ENCODE data around the gene NYNRIN. TPM values are rescaled to one million over a fixed set of nuclear protein-coding genes. Genes with fewer than 3 reads are reported as not detected.

NYNRIN gene
- total RNA-seq, 1 experiment from 2014 or later, result 0.27 TPM

- TF ChIP-seq SIN3A (IDR thresholded peaks at IDR 0.05; ENCODE audit: low read depth), result no peak
- TF ChIP-seq, protein P1, sequence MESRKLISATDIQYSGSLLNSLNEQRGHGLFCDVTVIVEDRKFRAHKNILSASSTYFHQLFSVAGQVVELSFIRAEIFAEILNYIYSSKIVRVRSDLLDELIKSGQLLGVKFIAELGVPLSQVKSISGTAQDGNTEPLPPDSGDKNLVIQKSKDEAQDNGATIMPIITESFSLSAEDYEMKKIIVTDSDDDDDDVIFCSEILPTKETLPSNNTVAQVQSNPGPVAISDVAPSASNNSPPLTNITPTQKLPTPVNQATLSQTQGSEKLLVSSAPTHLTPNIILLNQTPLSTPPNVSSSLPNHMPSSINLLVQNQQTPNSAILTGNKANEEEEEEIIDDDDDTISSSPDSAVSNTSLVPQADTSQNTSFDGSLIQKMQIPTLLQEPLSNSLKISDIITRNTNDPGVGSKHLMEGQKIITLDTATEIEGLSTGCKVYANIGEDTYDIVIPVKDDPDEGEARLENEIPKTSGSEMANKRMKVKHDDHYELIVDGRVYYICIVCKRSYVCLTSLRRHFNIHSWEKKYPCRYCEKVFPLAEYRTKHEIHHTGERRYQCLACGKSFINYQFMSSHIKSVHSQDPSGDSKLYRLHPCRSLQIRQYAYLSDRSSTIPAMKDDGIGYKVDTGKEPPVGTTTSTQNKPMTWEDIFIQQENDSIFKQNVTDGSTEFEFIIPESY (IDR thresholded peaks at IDR 0.05; ENCODE audit: extremely low read depth, insufficient replicate concordance, low read length), result no peak
- TF ChIP-seq, protein P2, sequence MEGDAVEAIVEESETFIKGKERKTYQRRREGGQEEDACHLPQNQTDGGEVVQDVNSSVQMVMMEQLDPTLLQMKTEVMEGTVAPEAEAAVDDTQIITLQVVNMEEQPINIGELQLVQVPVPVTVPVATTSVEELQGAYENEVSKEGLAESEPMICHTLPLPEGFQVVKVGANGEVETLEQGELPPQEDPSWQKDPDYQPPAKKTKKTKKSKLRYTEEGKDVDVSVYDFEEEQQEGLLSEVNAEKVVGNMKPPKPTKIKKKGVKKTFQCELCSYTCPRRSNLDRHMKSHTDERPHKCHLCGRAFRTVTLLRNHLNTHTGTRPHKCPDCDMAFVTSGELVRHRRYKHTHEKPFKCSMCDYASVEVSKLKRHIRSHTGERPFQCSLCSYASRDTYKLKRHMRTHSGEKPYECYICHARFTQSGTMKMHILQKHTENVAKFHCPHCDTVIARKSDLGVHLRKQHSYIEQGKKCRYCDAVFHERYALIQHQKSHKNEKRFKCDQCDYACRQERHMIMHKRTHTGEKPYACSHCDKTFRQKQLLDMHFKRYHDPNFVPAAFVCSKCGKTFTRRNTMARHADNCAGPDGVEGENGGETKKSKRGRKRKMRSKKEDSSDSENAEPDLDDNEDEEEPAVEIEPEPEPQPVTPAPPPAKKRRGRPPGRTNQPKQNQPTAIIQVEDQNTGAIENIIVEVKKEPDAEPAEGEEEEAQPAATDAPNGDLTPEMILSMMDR (IDR thresholded peaks at IDR 0.05 in 2 of 3, conservative IDR thresholded peaks at IDR 0.05 in 1 of 3; ENCODE audit: borderline replicate concordance in 1 of 3, insufficient read depth in 1 of 3, low read depth in 2 of 3, low read length in 2 of 3), result no peak
- TF ChIP-seq SRF (IDR thresholded peaks at IDR 0.05; ENCODE audit: low read depth), result no peak
- TF ChIP-seq, protein P3, sequence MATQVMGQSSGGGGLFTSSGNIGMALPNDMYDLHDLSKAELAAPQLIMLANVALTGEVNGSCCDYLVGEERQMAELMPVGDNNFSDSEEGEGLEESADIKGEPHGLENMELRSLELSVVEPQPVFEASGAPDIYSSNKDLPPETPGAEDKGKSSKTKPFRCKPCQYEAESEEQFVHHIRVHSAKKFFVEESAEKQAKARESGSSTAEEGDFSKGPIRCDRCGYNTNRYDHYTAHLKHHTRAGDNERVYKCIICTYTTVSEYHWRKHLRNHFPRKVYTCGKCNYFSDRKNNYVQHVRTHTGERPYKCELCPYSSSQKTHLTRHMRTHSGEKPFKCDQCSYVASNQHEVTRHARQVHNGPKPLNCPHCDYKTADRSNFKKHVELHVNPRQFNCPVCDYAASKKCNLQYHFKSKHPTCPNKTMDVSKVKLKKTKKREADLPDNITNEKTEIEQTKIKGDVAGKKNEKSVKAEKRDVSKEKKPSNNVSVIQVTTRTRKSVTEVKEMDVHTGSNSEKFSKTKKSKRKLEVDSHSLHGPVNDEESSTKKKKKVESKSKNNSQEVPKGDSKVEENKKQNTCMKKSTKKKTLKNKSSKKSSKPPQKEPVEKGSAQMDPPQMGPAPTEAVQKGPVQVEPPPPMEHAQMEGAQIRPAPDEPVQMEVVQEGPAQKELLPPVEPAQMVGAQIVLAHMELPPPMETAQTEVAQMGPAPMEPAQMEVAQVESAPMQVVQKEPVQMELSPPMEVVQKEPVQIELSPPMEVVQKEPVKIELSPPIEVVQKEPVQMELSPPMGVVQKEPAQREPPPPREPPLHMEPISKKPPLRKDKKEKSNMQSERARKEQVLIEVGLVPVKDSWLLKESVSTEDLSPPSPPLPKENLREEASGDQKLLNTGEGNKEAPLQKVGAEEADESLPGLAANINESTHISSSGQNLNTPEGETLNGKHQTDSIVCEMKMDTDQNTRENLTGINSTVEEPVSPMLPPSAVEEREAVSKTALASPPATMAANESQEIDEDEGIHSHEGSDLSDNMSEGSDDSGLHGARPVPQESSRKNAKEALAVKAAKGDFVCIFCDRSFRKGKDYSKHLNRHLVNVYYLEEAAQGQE (IDR thresholded peaks at IDR 0.05; ENCODE audit: low read depth), result no peak
- no peak for TF ChIP-seq ATF3 (IDR thresholded peaks at IDR 0.05)
- no peak for TF ChIP-seq EZH2 (IDR thresholded peaks at IDR 0.05)
- TF ChIP-seq FOSL1 (IDR thresholded peaks at IDR 0.05; ENCODE audit: low read depth), result no peak
- TF ChIP-seq TCF7L2 (IDR thresholded peaks at IDR 0.05; ENCODE audit: borderline replicate concordance, extremely low read depth, insufficient read depth, insufficient read length), result no peak
- TF ChIP-seq ELF1 (IDR thresholded peaks at IDR 0.05; ENCODE audit: borderline replicate concordance, low read depth), result no peak
- TF ChIP-seq EGR1 (IDR thresholded peaks at IDR 0.05; ENCODE audit: low read depth), result no peak
- no peak for TF ChIP-seq YY1 (IDR thresholded peaks at IDR 0.05; ENCODE audit: extremely low read depth, insufficient replicate concordance, low read depth, low read length)
- TF ChIP-seq SP1 (IDR thresholded peaks at IDR 0.05; ENCODE audit: low read depth), result no peak
- TF ChIP-seq CBX3 (IDR thresholded peaks at IDR 0.05; ENCODE audit: low read depth), result no peak
- no peak for TF ChIP-seq CEBPB (IDR thresholded peaks at IDR 0.05; ENCODE audit: low read depth)
- no peak for TF ChIP-seq POLR2A (IDR thresholded peaks at IDR 0.05; ENCODE audit: borderline replicate concordance, extremely low read depth, insufficient read depth, insufficient read length)
- TF ChIP-seq RAD21 (IDR thresholded peaks at IDR 0.05; ENCODE audit: low read depth), result no peak
- TF ChIP-seq JUND (IDR thresholded peaks at IDR 0.05), result no peak
- TF ChIP-seq MAX (IDR thresholded peaks at IDR 0.05), result no peak
- TF ChIP-seq ZNF274 (IDR thresholded peaks at IDR 0.05; ENCODE audit: low read depth, low read length), result no peak
- no TSS peak for BruUV-seq (replicated peaks)
- H3K27me3 ChIP-seq (ENCODE audit: insufficient read depth, low read length), result no peaks in the 10 kb centered on the region
- ChIA-PET RAD21 (ENCODE audit: low non-redundant PET in 1 of 2, low total read pairs in 2 of 2, uncharacterized antibody in 2 of 2, unreplicated experiment in 2 of 2) (no interaction called here), CTCF (no interaction called here), POLR2A (interaction anchor here (1.6 kb wide), 1 partner anchor 23 kb away, joined by 3 read pairs; no protein-coding TSS in a partner anchor)
- H3K9me2 ChIP-seq (ENCODE audit: insufficient read depth), result no peaks in the 10 kb centered on the region
- no peaks in the 10 kb centered on the region for H3K36me3 ChIP-seq (ENCODE audit: control insufficient read depth in 1 of 2, insufficient read depth in 2 of 2, low read length in 2 of 2)
- DNase-seq (ENCODE audit: low read depth, low spot score), result no peak
- no peak overlapping the region for H3K4me2 ChIP-seq (ENCODE audit: low read length)
- H3K27ac ChIP-seq (ENCODE audit: low read depth, low read length), result no peak overlapping the region
- H3K9ac ChIP-seq (ENCODE audit: low read length), result no peak overlapping the region
- no peaks in the 10 kb centered on the region for H3K79me2 ChIP-seq (ENCODE audit: insufficient read depth, low read length)
- H2AFZ ChIP-seq (ENCODE audit: low read depth, low read length, poor library complexity, severe bottlenecking), result no peak overlapping the region
- intact Hi-C loops (cut with micrococcal nuclease), result no loop called here
- H4K20me1 ChIP-seq (ENCODE audit: insufficient read depth), result no peaks in the 10 kb centered on the region
- H3K4me1 ChIP-seq (ENCODE audit: control insufficient read depth in 1 of 2, insufficient read depth in 2 of 2, low read length in 2 of 2), result no peaks in the 10 kb centered on the region
- no peak for ATAC-seq
- no peaks in the 10 kb centered on the region for H3K9me3 ChIP-seq (ENCODE audit: control insufficient read depth in 1 of 2, insufficient read depth in 1 of 2, low read depth in 1 of 2, low read length in 2 of 2)
- H3K4me3 ChIP-seq (replicated peaks in 1 of 2; ENCODE audit: low read depth in 1 of 2, low read length in 2 of 2), result no peak overlapping the region
These were observed 13.3 kb upstream of the NYNRIN start for GRCh38 chr14:24385524-24385923.

Measured in HCT116 (cell line).